Heart left ventricle (tissue), 16 donors: ENCODE measurements around the gene CCNE1. TPM values are rescaled to one million over a fixed set of nuclear protein-coding genes. Genes with fewer than 3 reads are reported as not detected.
A peak's percentile ranks its signal among the peaks of the same experiment; 100 is the strongest.

Experiments
- ATAC-seq, 4 donors: fragments of 200-7000 bp; cut with Tn5 transposase; one replicate each; pipeline ENCODE4 v1.9.1; 2020 to 2022; ENCODE audit warnings: moderate library complexity in 4 of 4, mild to moderate bottlenecking in 3 of 4, moderate number of reproducible peaks in 1 of 4
- DNase-seq, 5 donors: peaks; one replicate each; pipeline ENCODE4 v3.0.0-alpha.2; 2020
- H3K27ac ChIP-seq, 12 donors: fragments of 200-600 bp; sonication (generic) in 4 of 12; one replicate each; pipeline versions ENCODE4 v1.5.0 to v1.8.0; 2016 to 2022; ENCODE audit warnings: mild to moderate bottlenecking in 2 of 12
- H3K27me3 ChIP-seq, 9 donors: fragments of 200-600 bp; sonication (generic) in 2 of 9; one replicate each; pipeline versions ENCODE4 v1.5.1 to v1.8.0; 2016 to 2022; ENCODE audit warnings: mild to moderate bottlenecking in 3 of 9
- H3K36me3 ChIP-seq, 9 donors: fragments of 200-600 bp; sonication (generic) in 2 of 9; one replicate each; pipeline versions ENCODE4 v1.5.0 to v1.8.0; 2018 to 2022; ENCODE audit warnings: mild to moderate bottlenecking in 2 of 9
- H3K4me1 ChIP-seq, 12 donors: fragments of 200-600 bp; sonication (generic) in 4 of 12; one replicate each; pipeline versions ENCODE4 v1.5.0 to v1.8.0; 2016 to 2022; ENCODE audit warnings: mild to moderate bottlenecking in 3 of 12
- H3K4me3 ChIP-seq, 12 donors: fragments of 200-600 bp; sonication (generic) in 4 of 12; one replicate each; pipeline versions ENCODE4 v1.5.0 to v1.8.0; 2017 to 2022; ENCODE audit warnings: mild to moderate bottlenecking in 9 of 12, moderate library complexity in 4 of 12
- H3K9me3 ChIP-seq, 12 donors: fragments of 200-600 bp; sonication (generic) in 4 of 12; one replicate each; pipeline versions ENCODE4 v1.5.0 to v1.8.0; 2016 to 2022; ENCODE audit warnings: mild to moderate bottlenecking in 1 of 12
- POLR2A ChIP-seq, 2 donors: fragments of 450-650 bp; IDR thresholded peaks; one replicate each; pipeline ENCODE4 v1.6.1; 2017; ENCODE audit warnings: antibody characterized with exemption in 2 of 2, mild to moderate bottlenecking in 2 of 2, moderate library complexity in 2 of 2
- WGBS, 4 donors: extraction: QIAGEN DNeasy Blood & Tissue Kit in 2 of 4; methylation state at CpG; one replicate each; pipeline versions ENCODE4 v1.1.5 to v1.1.7; 2013 to 2018; 5-methylcytosine and 5-hydroxymethylcytosine counted together
- intact Hi-C, 10 donors: fragments of 100-400 bp; cut with DNase I; formaldehyde crosslinking; loops; one replicate each; pipeline versions ENCODE4 v1.11.1 to v1.14.2; 2022
- polyA plus RNA-seq, 2 donors: library from polyadenylated mRNA; stranded (reverse); fragments of 200-250 nt; gene quantifications; one replicate each; pipeline ENCODE4 v1.2.3, GENCODE V29; 2013
- total RNA-seq, 9 donors: library from RNA; depleted of rRNA in 2 of 9; stranded (reverse); fragments of >200 nt in 2 of 9; fragmentation: NEBNext Ultra II Directional in 3 of 9; extraction: Animal tissue kit (Norgen Biotek cat#: 25700) in 3 of 9; gene quantifications; one replicate each; pipeline versions ENCODE4 v1.1.0 to v1.2.4, GENCODE V29; 2016 to 2023
- TF ChIP-seq, protein P1 (sequence below), 12 donors: fragments of 200-600 bp; sonication (generic) in 4 of 12; IDR thresholded peaks; one replicate each; pipeline versions ENCODE4 v1.5.0 to v1.8.0; 2018 to 2022; ENCODE audit warnings: antibody characterized with exemption in 12 of 12, mild to moderate bottlenecking in 5 of 12
- donor health status: ischemic (EF 13 %, LVEDD 7.1; RV severe dilation, severe dysfunction).
- donor health status: healthy with polysubstance abuse.
- donor health status: DM: no; HTN: yes; CAD: no.
- donor health status: DM: no; HTN: no; CAD: no.
- donor health status: ischemic (EF 25% LVEDD 6.9; RV normal size, moderate dysfunction).
- donor health status: ischemic (EF 25% LVEDD 5.7; RV mildly dilated, moderate dysfunction).
- donor health status: healthy.
- donor health status: DM: yes; HTN: yes; CAD: no.
- donor health status: ischemic (EF 35%, LVEDD 5.7; RV mildly dilated, moderate dysfunction).
- donor health status: nonischemic (EF 11% LVEDD 7.7; RV severe dilation, severe dysfunction).
- donor health status: DM: yes; HTN: yes; CAD: no.
- donor health status: PGD.
- donor health status: ischemic (EF 29% LVEDD 5.4; RV normal size, mild dysfunction).
- donor health status: nonischemic (EF 23%, LVEDD 6.1; RV moderate dilation, normal function).

Gene CCNE1
- total and polyA plus RNA-seq, 11 donors, result 1.3 to 5.4 (median 2.5) TPM

GRCh38 chr19:29854033-29854432 lies 42.2 kb downstream of the CCNE1 start:
- H3K4me1 ChIP-seq, result no peaks in the 10 kb centered on the region
- no peak overlapping the region for H3K4me3 ChIP-seq
- no peak overlapping the region for H3K27ac ChIP-seq
- intact Hi-C loops, result loop anchor here in 2 of 10 donors (10.0 kb wide), 1 partner anchor 801 kb away; no protein-coding TSS in a partner anchor
- no peaks in the 10 kb centered on the region for H3K36me3 ChIP-seq
- H3K9me3 ChIP-seq, result no peaks in the 10 kb centered on the region
- peaks cover 0 to 30% (median 4%) of the 10 kb centered on the region in 9 donors for H3K27me3 ChIP-seq
- 77 to 86% (median 82%) methylated on average over 6 of the region's 6 CpGs for WGBS, 4 donors
- ATAC-seq, result no peak
- no peak for DNase-seq
- TF ChIP-seq, protein P1, sequence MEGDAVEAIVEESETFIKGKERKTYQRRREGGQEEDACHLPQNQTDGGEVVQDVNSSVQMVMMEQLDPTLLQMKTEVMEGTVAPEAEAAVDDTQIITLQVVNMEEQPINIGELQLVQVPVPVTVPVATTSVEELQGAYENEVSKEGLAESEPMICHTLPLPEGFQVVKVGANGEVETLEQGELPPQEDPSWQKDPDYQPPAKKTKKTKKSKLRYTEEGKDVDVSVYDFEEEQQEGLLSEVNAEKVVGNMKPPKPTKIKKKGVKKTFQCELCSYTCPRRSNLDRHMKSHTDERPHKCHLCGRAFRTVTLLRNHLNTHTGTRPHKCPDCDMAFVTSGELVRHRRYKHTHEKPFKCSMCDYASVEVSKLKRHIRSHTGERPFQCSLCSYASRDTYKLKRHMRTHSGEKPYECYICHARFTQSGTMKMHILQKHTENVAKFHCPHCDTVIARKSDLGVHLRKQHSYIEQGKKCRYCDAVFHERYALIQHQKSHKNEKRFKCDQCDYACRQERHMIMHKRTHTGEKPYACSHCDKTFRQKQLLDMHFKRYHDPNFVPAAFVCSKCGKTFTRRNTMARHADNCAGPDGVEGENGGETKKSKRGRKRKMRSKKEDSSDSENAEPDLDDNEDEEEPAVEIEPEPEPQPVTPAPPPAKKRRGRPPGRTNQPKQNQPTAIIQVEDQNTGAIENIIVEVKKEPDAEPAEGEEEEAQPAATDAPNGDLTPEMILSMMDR (IDR thresholded peaks at IDR 0.05), result no peak
- no peak for TF ChIP-seq POLR2A (IDR thresholded peaks at IDR 0.05)

DNA sequence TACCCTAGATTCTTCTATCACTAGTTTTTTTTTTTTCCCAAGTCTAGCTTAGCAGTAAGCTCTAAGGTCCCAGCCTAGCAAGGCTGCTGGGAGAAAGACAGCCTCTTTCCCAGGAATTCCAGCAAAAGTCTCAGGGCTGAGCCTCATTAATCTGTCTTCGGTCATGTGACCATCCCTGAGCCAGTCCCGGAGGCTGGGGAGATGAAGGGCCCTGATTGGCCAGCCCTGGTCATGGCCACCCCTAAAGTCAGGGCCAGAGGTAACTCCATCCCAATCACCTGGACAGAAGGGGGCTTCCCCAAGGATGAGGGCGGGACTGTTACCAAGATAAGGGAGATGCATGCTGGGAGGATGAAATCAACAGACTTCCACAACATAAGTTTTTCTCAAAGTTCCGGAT lies 43.3 kb downstream of the CCNE1 start:
- Histone ChIP-seq H3K4me1 (no peaks in the 10 kb centered on the region), H3K36me3 (no peaks in the 10 kb centered on the region), H3K4me3 (no peak overlapping the region), H3K27ac (no peak overlapping the region), H3K9me3 (no peaks in the 10 kb centered on the region), H3K27me3 (peaks cover 0 to 30% (median 4%) of the 10 kb centered on the region in 9 donors)
- no peak for ATAC-seq
- no peak for DNase-seq
- WGBS, 4 donors, result 84 to 90% (median 86%) methylated on average over 4 of the region's 4 CpGs
- intact Hi-C loops, result loop anchor here in 2 of 10 donors (5.0 to 10.0 kb wide), 2 partner anchors 557 to 800 kb away; no protein-coding TSS in a partner anchor
- TF ChIP-seq, protein P1 (IDR thresholded peaks at IDR 0.05), result no peak
- no peak for TF ChIP-seq POLR2A (IDR thresholded peaks at IDR 0.05)

GRCh38 chr19:29855741-29856500 lies 44.1 kb downstream of the CCNE1 start:
- Histone ChIP-seq H3K36me3 (no peaks in the 10 kb centered on the region), H3K4me1 (no peaks in the 10 kb centered on the region), H3K9me3 (no peaks in the 10 kb centered on the region), H3K4me3 (no peak overlapping the region), H3K27ac (no peak overlapping the region), H3K27me3 (peaks cover 0 to 30% (median 4%) of the 10 kb centered on the region in 9 donors)
- TF ChIP-seq, protein P1 (IDR thresholded peaks at IDR 0.05), result no peak
- no peak for TF ChIP-seq POLR2A (IDR thresholded peaks at IDR 0.05)
- ATAC-seq (no peak), DNase-seq (no peak)
- WGBS, 4 donors, result 79 to 87% (median 82%) methylated on average over 20 of the region's 20 CpGs
- intact Hi-C loops, result loop anchor here in 2 of 10 donors (5.0 to 10.0 kb wide), 2 partner anchors 556 to 799 kb away; no protein-coding TSS in a partner anchor

- DNase-seq, result no peak
- peak in 3 of 4 donors; percentile 56 to 61 (median 60) for ATAC-seq
- TF ChIP-seq POLR2A (IDR thresholded peaks at IDR 0.05), result no peak
- TF ChIP-seq, protein P1 (IDR thresholded peaks at IDR 0.05), result peak; percentile 22 to 61 (median 45)
- Histone ChIP-seq H3K9me3 (no peaks in the 10 kb centered on the region), H3K27me3 (peaks cover 0 to 47% (median 4%) of the 10 kb centered on the region in 9 donors), H3K36me3 (no peaks in the 10 kb centered on the region), H3K4me1 (no peaks in the 10 kb centered on the region), H3K27ac (no peak overlapping the region), H3K4me3 (no peak overlapping the region)
- 18 to 32% (median 28%) methylated on average over 5 to 9 of the region's 9 CpGs for WGBS, 4 donors
- intact Hi-C loops, result loop anchor here in 2 of 10 donors (5.0 to 10.0 kb wide), 2 partner anchors 554 to 797 kb away; no protein-coding TSS in a partner anchor
These were observed 46.3 kb downstream of the CCNE1 start for GRCh38 chr19:29858000-29858596.
